Ramos (cell line): Measurements from ENCODE around the gene PLIN1.

ENCODE experiments used
- in situ Hi-C: fragments of 300-500 bp; cut with MboI; formaldehyde crosslinking; loops from one replicate; pipeline ENCODE4 v1.14.3; 2022; ENCODE audit warnings: low sequenced_read_pairs; ENCODE audit not compliant: unreplicated experiment

The PLIN1 gene

DNA sequence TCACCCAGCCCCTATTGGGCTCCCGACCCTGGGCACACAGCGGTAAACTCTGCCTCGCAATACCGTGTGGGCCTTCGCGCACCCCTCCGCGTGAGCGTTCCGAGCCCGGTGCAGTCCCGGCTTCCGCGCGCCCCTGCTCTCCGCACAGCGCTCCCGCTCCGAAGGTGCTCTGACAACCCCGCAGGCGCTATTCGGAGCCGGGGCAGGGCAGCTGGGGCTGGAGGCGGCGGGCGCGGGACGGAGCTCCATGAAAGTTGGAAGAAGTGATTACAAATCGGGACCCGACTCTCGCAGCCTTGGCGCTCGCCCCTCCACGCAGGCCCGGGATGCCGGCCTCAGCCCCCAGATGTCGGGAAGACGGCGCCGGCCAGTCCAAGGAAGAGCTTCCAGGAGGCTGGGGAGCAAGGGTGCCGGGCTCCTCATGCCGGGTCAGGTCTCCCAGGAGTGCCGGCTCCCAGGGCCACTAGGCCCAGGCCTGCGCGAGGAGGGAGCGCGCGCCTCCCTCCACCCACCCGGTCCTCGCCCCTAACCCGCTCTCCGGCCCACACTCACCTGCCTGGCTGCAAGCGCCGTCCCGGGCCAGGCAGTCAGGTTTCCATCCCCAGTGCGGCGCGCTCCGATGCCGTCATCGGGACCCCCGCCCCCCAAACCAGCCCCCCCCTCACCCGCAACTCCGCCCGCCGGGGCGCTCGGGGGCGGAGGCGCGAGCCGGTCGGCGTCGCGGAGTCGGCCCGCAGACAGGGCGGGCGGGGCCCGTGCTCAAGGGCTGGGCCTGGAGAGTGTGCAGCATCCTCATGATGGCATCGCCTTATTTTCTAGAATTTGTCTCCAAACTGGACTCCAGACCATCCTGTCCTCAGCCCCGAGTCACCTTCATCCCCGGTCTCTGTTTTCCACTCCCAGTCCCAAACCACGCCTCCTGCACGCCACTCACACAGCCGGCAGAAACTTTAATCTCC is 24.0 kb downstream of the PLIN1 start, which contains the start of gene KIF7:
Gene KIF7 (minus strand): TSS at position 621 of the 959 bp plus-strand sequence. CDS start 2,537 bp downstream, outside the sequence.
- in situ Hi-C loops, result no loop called here

DNA sequence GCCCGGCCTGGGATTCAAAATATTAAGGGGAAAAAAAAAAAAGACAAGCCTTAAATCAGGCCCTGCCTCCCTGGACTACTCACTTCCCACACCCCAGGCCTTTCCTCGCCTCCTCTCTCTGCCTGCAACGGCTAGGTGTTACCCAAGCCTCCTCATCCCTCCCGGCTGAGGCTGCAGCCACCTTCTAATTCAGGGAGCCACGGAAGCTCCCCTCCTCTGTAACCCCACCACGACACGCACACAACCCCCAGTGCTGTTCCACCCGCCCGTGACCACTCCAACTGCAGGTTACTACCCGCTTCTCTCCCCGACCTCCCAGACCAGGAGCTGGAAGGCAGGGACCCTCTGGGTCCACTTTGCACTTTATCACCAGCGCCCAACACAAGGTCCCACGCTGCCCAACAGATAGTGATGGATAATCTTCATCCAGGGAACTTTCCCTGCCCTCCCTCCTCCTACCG is 24.8 kb downstream of the PLIN1 start:
- in situ Hi-C loops, result no loop called here

DNA sequence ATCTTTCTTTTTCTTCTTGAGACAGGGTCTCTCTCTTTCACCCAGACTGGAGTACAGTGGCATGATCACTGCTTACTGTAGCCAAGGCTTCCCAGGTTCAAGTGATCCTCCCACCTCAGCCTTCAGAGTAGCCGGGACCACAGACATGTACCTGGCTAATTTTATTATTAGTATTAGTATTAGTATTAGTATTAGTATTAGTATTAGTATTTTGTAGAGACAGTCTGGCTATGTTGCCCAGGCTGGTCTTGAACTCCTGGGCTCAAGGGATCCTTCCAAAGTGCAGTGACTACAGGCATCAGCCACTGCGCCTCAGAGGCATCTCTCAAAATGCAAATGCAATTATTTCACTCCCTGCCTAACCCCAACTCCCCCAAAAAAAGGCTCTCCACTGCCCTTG is 25.6 kb downstream of the PLIN1 start:
- in situ Hi-C loops, result no loop called here

DNA sequence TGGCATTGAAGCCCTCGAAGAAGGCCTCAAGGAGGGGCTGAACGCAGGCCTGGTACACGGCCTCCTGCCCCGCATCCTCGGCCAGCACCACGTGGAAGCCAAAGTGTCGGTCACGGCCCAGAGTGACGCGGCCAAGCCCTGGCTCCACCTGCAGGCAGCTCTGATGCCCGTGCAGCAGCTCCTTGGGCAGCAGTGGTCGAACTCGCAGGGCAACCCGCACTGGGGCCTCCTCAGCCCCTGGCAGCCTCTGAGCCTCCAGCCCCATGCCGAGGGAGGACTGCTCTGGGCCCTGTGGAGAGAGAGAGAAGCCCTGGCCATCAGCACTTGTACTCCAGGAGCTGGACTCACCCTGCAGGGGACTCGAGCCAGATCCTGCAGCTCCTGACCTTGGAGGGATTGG is 26.5 kb downstream of the PLIN1 start:
- in situ Hi-C loops, result no loop called here

DNA sequence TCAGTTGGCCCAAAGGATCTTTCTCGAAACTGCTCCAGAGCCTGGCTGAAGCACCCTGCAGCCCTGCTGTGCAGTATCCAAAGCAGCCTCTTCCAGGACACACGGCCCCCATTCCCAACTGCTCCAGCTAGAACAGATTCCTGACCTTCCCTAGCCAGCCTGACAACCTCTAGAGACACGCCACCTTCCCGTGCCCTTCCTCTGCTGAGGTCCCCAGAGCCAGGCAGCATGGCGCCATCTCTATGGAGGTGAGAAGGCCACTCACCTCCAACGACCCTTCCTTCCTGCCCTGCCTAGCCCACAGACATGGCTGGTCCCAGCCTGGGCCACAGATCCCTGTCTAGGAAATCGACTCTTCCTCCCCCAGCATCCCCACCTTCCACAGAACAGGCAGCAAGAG is 27.0 kb downstream of the PLIN1 start:
- in situ Hi-C loops, result no loop called here

DNA sequence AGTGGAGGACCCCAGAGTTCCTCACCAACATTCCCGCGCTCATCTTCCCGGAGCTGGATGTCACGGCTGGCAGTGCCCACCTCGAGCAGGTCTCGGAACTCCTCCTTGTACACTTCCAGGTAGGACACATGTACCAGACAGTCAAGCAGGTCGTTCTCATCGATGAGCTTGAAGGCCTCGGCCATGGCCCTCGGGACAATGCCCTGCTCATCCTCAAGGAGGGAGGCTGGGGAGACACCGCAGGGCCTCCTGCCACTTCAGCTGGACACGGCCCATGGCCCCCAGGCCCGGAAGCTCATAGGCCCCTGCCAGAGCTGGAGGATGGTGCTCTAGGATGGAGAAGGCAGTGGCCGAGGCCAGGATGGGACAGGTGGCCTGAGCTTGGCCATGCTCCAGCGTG is 29.5 kb downstream of the PLIN1 start:
- in situ Hi-C loops, result no loop called here

DNA sequence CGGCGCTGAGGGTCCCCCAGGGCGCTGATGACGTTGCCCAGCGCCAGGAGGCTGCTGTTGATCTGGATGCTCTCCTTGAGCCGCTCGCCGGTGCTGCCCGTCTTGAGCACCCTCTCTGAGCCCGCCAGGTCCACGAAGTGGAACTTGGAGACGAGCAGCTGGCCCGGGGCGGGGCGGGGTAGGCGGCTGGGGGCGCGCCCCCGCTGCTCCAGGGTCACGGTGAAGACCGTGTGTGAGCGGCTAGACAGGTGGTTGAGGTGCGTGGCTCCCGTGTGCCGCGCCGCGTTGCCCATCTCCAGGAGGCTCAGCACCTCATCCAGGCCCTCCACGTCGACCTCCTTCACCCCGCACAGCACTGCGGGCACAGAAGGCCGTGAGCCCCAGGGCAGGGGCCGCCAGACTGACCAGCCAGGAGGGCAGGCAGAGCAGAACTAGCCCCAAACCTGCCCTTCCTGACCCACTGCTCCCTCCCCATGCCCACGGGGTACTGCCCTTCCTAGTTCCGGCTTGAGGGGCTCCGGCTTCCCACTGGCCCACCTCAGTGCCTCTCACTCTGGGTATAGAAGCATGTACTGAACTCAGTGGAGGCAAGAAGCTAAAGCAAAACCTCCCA is 30.0 kb downstream of the PLIN1 start:
- in situ Hi-C loops, result no loop called here

DNA sequence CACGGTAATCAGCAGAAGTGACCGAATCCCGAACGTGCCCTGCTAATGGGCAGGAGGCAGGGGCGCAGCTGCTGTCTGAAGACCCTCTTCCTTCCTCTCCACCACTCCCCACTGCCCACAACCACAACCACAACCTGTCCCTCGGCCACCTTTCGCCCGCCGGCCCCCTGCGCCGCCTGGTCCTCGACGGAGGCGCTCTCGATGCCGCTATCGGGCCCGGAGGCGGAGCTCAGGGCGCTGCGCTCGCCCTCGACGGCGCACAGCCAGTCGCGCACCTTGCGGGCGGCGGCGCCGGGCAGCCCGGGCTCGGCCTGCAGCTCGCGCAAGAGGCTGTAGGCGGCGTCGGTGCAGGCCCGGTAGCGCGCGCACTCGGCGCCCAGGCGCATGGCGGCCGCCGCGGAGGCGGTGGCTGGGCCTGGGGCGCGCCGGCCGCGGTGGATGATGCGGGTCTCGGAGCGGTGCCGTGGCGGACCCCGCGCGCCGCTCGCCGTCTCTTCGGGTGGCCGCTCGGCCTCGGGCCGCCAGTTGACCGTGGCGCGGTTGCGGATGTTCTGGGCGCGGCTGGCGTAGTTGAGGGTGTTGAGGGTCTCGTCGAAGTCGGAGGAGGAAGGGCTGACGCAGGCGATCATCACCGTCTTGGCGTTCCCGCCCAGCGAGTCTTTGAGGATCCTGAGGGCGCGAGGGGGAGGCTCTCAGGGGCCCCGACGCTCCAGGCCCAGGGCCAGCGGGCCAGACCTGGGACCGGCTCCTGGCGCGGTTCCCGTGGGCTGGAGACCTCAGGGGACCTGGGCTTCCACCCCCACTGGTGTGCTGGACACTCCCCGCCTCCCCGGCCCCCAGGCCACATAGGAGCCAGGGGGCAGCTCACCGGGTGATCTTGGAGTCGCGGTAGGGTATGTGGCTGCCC is 30.8 kb downstream of the PLIN1 start:
- in situ Hi-C loops, result no loop called here

DNA sequence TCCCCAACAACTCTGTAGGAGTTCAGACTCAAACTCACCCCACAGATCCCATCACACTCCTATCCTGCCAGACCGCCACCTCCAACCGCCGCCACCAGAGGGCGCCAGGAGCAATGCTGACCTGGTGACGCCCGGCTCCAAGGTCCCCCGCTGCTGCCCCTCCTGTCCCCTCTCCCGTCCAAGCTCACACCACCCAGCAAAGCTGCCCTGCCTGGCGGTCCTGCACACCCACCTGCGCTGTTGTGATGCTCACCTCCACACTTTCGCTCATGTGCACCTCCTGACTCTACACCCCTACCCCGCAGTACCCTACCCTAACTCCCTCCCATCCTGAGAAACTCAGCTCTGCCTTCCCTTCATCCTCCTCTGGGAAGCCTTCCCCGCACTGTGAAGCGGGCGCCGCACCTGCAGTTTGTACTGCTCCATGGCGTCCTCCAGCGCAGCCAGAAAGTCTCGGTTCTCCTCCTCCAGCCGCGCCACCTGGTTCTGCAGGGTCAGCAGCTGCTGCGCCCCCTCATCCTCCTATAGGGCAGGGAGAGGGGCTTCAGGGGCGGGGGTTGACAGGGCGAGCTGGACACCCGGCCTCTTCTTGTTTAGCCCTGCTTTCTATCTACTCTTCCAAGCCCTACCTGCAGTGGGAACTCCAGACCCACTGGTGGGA is 31.8 kb downstream of the PLIN1 start:
- in situ Hi-C loops, result no loop called here

DNA sequence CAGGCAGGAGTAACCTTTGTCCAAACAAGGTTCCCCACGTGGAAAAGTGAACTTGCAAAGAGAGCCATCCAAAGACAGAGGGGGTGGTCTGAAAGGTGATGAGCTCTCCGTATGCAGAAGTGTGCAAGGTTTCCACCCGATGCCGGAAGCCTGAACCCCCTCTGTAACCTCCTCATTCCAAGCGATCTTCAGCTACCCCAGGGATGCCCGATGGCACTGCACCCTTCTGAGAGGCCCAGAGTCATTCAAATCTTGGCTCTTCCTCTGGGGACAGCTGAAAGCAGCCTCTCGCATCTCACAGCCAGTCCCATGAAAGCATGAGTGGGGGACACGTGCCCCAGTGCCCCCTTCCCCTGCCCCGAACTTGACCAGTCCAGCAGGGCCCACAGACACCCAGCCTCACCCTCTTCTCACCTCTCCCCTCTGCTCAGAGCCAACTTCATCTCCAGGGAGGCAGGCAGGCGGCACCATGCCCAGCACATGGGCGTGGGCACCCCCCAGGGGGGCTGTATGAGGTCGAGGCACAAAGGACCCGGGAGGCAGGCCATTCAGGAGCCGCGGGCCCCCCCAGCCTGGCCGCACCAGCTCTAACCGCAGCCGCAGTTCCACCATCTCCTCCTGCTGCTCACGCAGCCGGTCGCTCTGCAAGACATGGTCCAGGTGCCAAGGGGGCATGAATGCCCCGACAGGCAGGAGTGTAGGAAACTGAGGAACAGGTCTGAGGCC is 32.6 kb downstream of the PLIN1 start:
- in situ Hi-C loops, result no loop called here

DNA sequence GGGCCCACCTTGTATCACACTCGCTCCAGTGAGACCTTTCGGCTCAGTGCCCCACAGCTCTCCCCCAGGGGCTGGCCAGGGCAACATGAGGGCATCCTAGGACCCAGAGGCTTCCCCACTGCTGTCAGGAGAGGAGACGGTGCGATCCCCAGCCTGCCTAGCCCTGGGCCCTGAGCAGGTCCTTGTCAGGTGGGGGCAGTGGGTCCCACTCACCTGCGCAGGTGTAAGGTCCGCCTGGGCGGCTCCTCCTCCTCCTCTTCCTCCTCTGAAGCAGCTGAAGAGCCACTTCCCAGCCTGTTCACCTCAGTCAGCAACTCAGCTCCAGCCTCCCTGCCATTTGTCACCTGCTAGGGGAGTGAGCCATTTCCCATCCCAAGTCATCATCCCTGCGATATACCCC is 33.5 kb downstream of the PLIN1 start:
- in situ Hi-C loops, result no loop called here

DNA sequence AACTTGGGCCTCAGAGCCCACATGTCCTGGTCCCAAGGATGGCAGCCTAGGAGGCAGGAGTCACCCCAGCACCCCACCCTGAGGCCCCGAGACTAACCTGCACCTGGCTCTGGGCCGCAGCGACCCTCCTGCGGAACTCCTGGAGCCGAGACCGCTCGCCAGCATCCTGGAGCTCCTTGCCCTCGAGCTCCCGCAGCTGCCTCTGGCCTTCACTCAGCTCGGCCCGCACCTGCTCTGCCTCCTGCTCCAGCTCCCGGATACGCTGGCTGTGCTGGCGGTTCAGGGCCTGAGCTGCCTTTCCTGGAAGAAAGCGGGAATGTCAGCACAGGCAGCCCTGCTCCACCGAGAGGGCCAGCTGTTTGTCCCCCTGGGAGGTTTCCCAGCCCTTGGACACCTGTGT is 37.1 kb downstream of the PLIN1 start:
- in situ Hi-C loops, result no loop called here

DNA sequence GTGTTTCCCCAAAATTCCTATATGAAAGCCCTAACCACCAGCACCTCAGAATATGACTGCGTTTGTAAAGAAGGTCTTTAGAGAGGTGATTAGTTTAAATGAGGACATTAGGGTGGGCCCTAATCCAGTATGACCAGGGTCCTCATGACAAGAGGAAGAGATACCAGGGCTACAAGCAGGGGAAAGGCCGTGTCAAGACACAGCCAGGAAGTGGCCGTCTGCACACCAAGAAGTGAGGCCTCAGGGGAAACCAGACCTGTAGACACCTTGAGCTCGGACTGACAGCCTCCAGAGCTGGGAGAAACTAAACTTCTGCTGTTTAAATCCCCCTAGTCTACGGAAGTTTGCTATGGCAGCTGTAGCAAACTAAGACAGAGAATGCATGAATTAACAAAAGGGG is 38.1 kb downstream of the PLIN1 start:
- in situ Hi-C loops, result no loop called here

DNA sequence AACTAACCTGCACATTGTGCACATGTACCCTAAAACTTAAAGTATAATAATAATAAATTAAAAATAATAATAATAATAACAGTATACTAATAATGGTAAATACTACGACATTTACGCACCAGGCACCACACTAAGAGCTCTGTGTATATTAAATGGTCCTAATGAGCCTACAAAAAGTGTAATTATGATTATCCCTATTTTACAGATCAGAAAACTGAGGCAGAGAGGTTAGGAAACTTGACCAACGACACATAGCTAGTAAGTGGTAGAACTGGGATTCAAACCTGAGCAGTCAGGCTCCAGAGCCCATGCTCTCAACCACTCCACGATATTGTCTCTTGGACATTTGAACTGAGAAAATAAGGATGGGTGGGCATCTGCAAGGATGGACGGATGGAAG is 38.9 kb downstream of the PLIN1 start:
- in situ Hi-C loops, result no loop called here

DNA sequence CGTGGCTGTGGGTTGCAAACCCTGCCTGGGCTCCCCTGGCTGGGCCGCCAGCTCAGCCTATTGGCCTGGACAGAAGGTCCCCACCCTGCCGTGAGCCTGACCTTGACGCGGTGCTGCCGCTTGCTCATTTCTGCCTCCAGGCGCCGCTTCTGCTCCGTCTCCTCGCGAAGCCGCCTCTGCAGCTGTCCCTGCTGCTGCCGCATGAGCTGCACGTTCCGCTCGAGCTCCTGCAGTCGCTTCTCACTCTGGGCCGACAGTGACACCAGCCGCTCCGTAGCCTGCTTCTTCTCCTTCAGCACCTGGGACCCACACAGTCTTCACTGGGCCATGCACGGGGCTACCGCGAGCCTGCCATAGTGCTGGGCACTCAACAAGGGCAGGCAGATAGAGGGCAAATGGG is 45.6 kb downstream of the PLIN1 start:
- in situ Hi-C loops, result no loop called here

DNA sequence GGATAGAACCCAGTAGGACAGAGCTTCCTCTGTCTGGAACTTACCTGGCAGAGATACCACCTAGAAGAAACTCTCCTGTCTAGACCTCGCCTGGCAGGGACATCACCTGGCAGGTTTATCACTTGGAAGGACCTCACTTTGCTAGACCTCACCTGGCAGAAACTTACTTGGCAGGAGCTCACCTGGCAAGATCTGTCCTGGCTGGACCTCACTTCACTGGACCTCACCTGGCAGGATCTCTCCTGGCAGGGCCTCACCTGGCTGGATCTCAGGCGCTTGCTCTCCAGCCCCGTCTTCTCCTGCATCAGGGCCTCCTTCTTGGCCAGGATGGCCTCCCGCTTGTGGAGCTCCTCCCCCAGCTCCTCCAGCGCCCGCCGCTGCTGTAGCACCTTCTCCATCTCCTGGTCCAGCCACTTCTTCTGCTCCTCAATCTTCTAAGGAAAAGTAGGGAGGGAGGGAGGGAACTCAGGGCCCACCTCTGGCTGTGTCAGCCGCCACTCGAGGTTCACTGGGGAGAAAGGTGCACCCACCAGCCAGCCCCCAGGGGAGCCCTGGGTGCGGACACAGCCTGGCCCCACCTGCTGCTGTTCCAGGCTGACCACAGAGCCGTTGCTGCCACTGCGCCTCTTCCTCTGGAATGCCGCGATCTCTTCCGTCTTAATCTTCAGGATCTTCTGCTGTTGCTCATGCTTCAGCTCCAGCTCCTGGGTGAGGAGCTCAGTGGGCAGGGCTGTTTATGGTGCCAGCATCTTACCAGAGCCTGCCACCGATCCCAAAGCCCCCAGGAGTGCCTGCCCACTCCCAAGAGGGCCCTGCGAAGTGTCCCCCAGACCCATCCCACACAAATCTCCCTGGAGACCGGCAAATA is 46.4 kb downstream of the PLIN1 start:
- in situ Hi-C loops, result no loop called here

DNA sequence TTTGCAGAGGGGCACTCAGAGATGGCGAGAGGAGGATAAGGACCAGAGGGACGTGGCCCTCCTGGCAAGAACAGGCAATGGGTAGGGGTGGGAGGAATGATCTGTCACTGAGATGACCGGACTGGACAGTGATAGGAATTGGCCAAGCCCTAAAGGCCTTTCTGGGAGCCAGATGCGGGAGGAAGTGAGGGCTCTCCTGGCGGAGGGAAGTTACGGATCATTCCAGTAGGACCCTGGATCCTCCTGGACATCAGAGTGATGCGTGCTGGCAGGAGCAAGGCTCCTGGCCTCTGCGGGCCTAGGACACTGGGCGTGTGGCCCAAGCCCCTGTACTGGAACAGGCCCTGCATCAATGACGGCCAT is 47.3 kb downstream of the PLIN1 start:
- in situ Hi-C loops, result no loop called here
